BLaER1 treated with 17β-estradiol and CSF1 and Interleukin-3, amounts not matched to agents 10 nM and 100 nM (cell line): ENCODE results near the gene SIRT5.

Source experiments
- H3K27ac ChIP-seq, 11 experiments: shearing (Covaris generic); formaldehyde crosslinking; 2 replicates each; pipeline ENCODE4 v1.8.1; 2022
- H3K27me3 ChIP-seq, 11 experiments: shearing (Covaris generic); formaldehyde crosslinking; 2 replicates each; pipeline ENCODE4 v1.8.1; 2022
- H3K36me3 ChIP-seq, 11 experiments: shearing (Covaris generic); formaldehyde crosslinking; 2 replicates each; pipeline ENCODE4 v1.8.1; 2022
- H3K4me1 ChIP-seq, 10 experiments: shearing (Covaris generic); formaldehyde crosslinking; 2 replicates each; pipeline ENCODE4 v1.8.1; 2022
- H3K4me2 ChIP-seq, 11 experiments: shearing (Covaris generic); formaldehyde crosslinking; 2 replicates each; pipeline ENCODE4 v1.8.1; 2022
- H3K4me3 ChIP-seq, 10 experiments: shearing (Covaris generic); formaldehyde crosslinking; 2 replicates each; pipeline ENCODE4 v1.8.1; 2022
- H3K9ac ChIP-seq, 11 experiments: shearing (Covaris generic); formaldehyde crosslinking; 2 replicates each; pipeline ENCODE4 v1.8.1; 2022
- H3K9me3 ChIP-seq, 11 experiments: shearing (Covaris generic); formaldehyde crosslinking; replicated peaks in 1 of 11; 2 replicates each; pipeline ENCODE4 v1.8.1; 2022
- H4K20me1 ChIP-seq, 11 experiments: shearing (Covaris generic); formaldehyde crosslinking; 2 replicates each; pipeline ENCODE4 v1.8.1; 2022
- Cebpa-rat ChIP-seq, 11 experiments: shearing (Covaris generic); IDR thresholded peaks; 2 replicates each; pipeline ENCODE4 v1.8.1; 2022

The SIRT5 gene

GRCh38 chr6:13589801-13590200, 15.4 kb downstream of the SIRT5 start:
- no peaks in the 10 kb centered on the region for H3K9me3 ChIP-seq
- no peaks in the 10 kb centered on the region for H3K27me3 ChIP-seq
- no peak overlapping the region for H3K4me2 ChIP-seq
- H3K36me3 ChIP-seq = peaks cover 41 to 82% (median 66%) of the 10 kb centered on the region in 11 experiments
- no peaks in the 10 kb centered on the region; a peak in 1 of 22 replicates for H4K20me1 ChIP-seq
- no peak overlapping the region for H3K9ac ChIP-seq
- H3K4me1 ChIP-seq = no peaks in the 10 kb centered on the region
- no peak overlapping the region for H3K4me3 ChIP-seq
- TF ChIP-seq Cebpa-rat (IDR thresholded peaks at IDR 0.05) = no peak
- no peak overlapping the region for H3K27ac ChIP-seq

- Histone ChIP-seq H4K20me1 (no peaks in the 10 kb centered on the region; a peak in 1 of 22 replicates), H3K4me3 (no peak overlapping the region), H3K27me3 (no peaks in the 10 kb centered on the region), H3K9ac (no peak overlapping the region), H3K27ac (no peak overlapping the region), H3K4me1 (no peaks in the 10 kb centered on the region), H3K36me3 (peaks cover 45 to 83% (median 71%) of the 10 kb centered on the region in 11 experiments), H3K9me3 (no peaks in the 10 kb centered on the region), H3K4me2 (no peak overlapping the region)
- TF ChIP-seq Cebpa-rat (IDR thresholded peaks at IDR 0.05) = no peak
Measured at GRCh38 chr6:13590574-13591153, 16.3 kb downstream of the SIRT5 start.

- no peaks in the 10 kb centered on the region for H3K9me3 ChIP-seq
- H4K20me1 ChIP-seq = no peaks in the 10 kb centered on the region; a peak in 1 of 22 replicates
- no peak overlapping the region for H3K4me3 ChIP-seq
- H3K36me3 ChIP-seq = peaks cover 48 to 90% (median 76%) of the 10 kb centered on the region in 11 experiments
- H3K27ac ChIP-seq = no peak overlapping the region
- no peak for TF ChIP-seq Cebpa-rat (IDR thresholded peaks at IDR 0.05)
- H3K4me1 ChIP-seq = no peaks in the 10 kb centered on the region
- no peak overlapping the region for H3K4me2 ChIP-seq
- no peaks in the 10 kb centered on the region for H3K27me3 ChIP-seq
- H3K9ac ChIP-seq = no peak overlapping the region
Measured at GRCh38 chr6:13591205-13591921, 17.0 kb downstream of the SIRT5 start.

- TF ChIP-seq Cebpa-rat (IDR thresholded peaks at IDR 0.05) = no peak
- Histone ChIP-seq H3K27me3 (no peaks in the 10 kb centered on the region), H3K4me1 (no peaks in the 10 kb centered on the region), H3K36me3 (peaks cover 52 to 91% (median 73%) of the 10 kb centered on the region in 11 experiments), H3K4me3 (no peak overlapping the region), H3K4me2 (no peak overlapping the region), H3K9ac (no peak overlapping the region), H4K20me1 (no peaks in the 10 kb centered on the region; a peak in 1 of 22 replicates), H3K9me3 (no peaks in the 10 kb centered on the region), H3K27ac (no peak overlapping the region)
Measured at GRCh38 chr6:13593103-13593502, 18.7 kb downstream of the SIRT5 start.

GRCh38 chr6:13593720-13594119, 19.3 kb downstream of the SIRT5 start:
- Histone ChIP-seq H4K20me1 (no peaks in the 10 kb centered on the region; a peak in 1 of 22 replicates), H3K4me3 (no peak overlapping the region), H3K4me1 (no peaks in the 10 kb centered on the region), H3K27ac (no peak overlapping the region), H3K9ac (no peak overlapping the region), H3K27me3 (no peaks in the 10 kb centered on the region), H3K36me3 (peaks cover 49 to 91% (median 72%) of the 10 kb centered on the region in 11 experiments), H3K9me3 (no peaks in the 10 kb centered on the region), H3K4me2 (no peak overlapping the region)
- no peak for TF ChIP-seq Cebpa-rat (IDR thresholded peaks at IDR 0.05)

GRCh38 chr6:13597073-13597472, 22.7 kb downstream of the SIRT5 start:
- Histone ChIP-seq H3K36me3 (peaks cover 50 to 99% (median 78%) of the 10 kb centered on the region in 11 experiments), H3K9me3 (peaks cover 0 to 12% (median 0%) of the 10 kb centered on the region in 11 experiments; a peak in 3 of 22 replicates), H3K9ac (no peak overlapping the region), H3K4me1 (no peaks in the 10 kb centered on the region), H3K4me2 (no peak overlapping the region), H3K27ac (no peak overlapping the region), H3K4me3 (no peak overlapping the region), H4K20me1 (no peaks in the 10 kb centered on the region), H3K27me3 (no peaks in the 10 kb centered on the region)
- no peak for TF ChIP-seq Cebpa-rat (IDR thresholded peaks at IDR 0.05)

- H3K27ac ChIP-seq = no peak overlapping the region
- H3K9me3 ChIP-seq = peaks cover 0 to 12% (median 0%) of the 10 kb centered on the region in 11 experiments; a peak in 3 of 22 replicates
- H3K36me3 ChIP-seq = peaks cover 37 to 93% (median 66%) of the 10 kb centered on the region in 11 experiments
- no peak for TF ChIP-seq Cebpa-rat (IDR thresholded peaks at IDR 0.05)
- H3K4me2 ChIP-seq = no peak overlapping the region
- no peak overlapping the region for H3K9ac ChIP-seq
- no peaks in the 10 kb centered on the region for H3K27me3 ChIP-seq
- no peak overlapping the region for H3K4me3 ChIP-seq
- no peaks in the 10 kb centered on the region for H4K20me1 ChIP-seq
- no peaks in the 10 kb centered on the region for H3K4me1 ChIP-seq
Measured at GRCh38 chr6:13600036-13600435, 25.6 kb downstream of the SIRT5 start.

GRCh38 chr6:13604135-13604534, 29.7 kb downstream of the SIRT5 start:
- H3K4me1 ChIP-seq = no peaks in the 10 kb centered on the region
- no peak overlapping the region for H3K27ac ChIP-seq
- peaks cover 0 to 12% (median 0%) of the 10 kb centered on the region in 11 experiments; a peak in 3 of 22 replicates for H3K9me3 ChIP-seq

GRCh38 chr6:13604546-13605416, 30.4 kb downstream of the SIRT5 start:
- Histone ChIP-seq H3K27me3 (no peaks in the 10 kb centered on the region), H3K36me3 (peaks cover 11 to 63% (median 36%) of the 10 kb centered on the region in 11 experiments; a peak in 21 of 22 replicates), H3K27ac (no peak overlapping the region), H3K4me1 (no peaks in the 10 kb centered on the region; a peak in 1 of 20 replicates), H4K20me1 (no peaks in the 10 kb centered on the region; a peak in 1 of 22 replicates), H3K9ac (no peak overlapping the region), H3K4me3 (no peak overlapping the region), H3K9me3 (peaks cover 0 to 12% (median 0%) of the 10 kb centered on the region in 11 experiments; a peak in 3 of 22 replicates), H3K4me2 (no peak overlapping the region)
- no peak for TF ChIP-seq Cebpa-rat (IDR thresholded peaks at IDR 0.05)

More at GRCh38 chr6:13604135-13604534, 29.7 kb downstream of the SIRT5 start:
- Histone ChIP-seq H3K4me2 (no peak overlapping the region), H3K36me3 (peaks cover 11 to 68% (median 37%) of the 10 kb centered on the region in 11 experiments; a peak in 21 of 22 replicates), H4K20me1 (no peaks in the 10 kb centered on the region; a peak in 1 of 22 replicates), H3K4me3 (no peak overlapping the region), H3K27me3 (no peaks in the 10 kb centered on the region), H3K9ac (no peak overlapping the region)
- TF ChIP-seq Cebpa-rat (IDR thresholded peaks at IDR 0.05) = no peak
